GM12878 (cell line): ENCODE measurements around the gene LGALS9. TPM values are rescaled to one million over a fixed set of nuclear protein-coding genes. Genes with fewer than 3 reads are reported as not detected.

Experiments
- ATAC-seq: fragments of 200-7000 bp; cut with Tn5 transposase; 3 replicates; pipeline ENCODE4 v1.9.1; 2020; ENCODE audit warnings: mild to moderate bottlenecking, moderate library complexity
- BruUV-seq: library from RNA; stranded (reverse); fragments of 400-500 nt; replicated peaks from 2 replicates; lab custom pipeline; 2021; lab: Mats Ljungman, UMichigan
- CTCF ChIA-PET: fragments of 300-600 bp; sonication (Branson Sonifier 250); formaldehyde crosslinking; extraction: SDS; loops from one replicate; lab custom pipeline; 2021; ENCODE audit warnings: inconsistent platforms; lab: Yijun Ruan, JAX
- POLR2A ChIA-PET: fragments of 350-600 bp; formaldehyde crosslinking; extraction: SDS; loops from one replicate; lab custom pipeline; 2021; ENCODE audit warnings: inconsistent platforms; lab: Charles Lee
- RAD21 ChIA-PET: fragments of 300-600 bp; sonication (Branson Sonifier 250); formaldehyde crosslinking; loops from one replicate; lab custom pipeline; 2023; ENCODE audit warnings: antibody characterized with exemption; ENCODE audit not compliant: unreplicated experiment; lab: Charles Lee
- SMC1A ChIA-PET: fragments of 300-600 bp; sonication (Branson Sonifier 250); formaldehyde crosslinking; loops from one replicate; lab custom pipeline; 2023; ENCODE audit not compliant: unreplicated experiment, uncharacterized antibody; lab: Charles Lee
- DNase-seq: peaks from one replicate; pipeline ENCODE4 v3.0.0-alpha.2; 2011; ENCODE audit warnings: low read depth, low spot score
- FAIRE-seq: peaks from 3 replicates; lab custom pipeline; 2011; peaks lifted over from hg19 to GRCh38; lab: Jason Lieb, UNC
- H2AFZ ChIP-seq: 2 replicates; pipeline ENCODE4 v1.6.0; 2011; ENCODE audit warnings: low read depth, low read length, control low read depth; ENCODE audit not compliant: control insufficient read depth
- H3K27ac ChIP-seq: 2 replicates; pipeline ENCODE4 v1.5.1; 2011; ENCODE audit warnings: control low read depth; ENCODE audit not compliant: control insufficient read depth, insufficient read depth
- H3K27me3 ChIP-seq, 2 experiments: replicated peaks in 1 of 2; 2 replicates each; pipeline versions ENCODE4 v1.6.0 to v1.6.1; 2011; ENCODE audit warnings: low read length in 1 of 2; ENCODE audit not compliant: control insufficient read depth in 2 of 2, insufficient read depth in 2 of 2
- H3K36me3 ChIP-seq, 2 experiments: 2 replicates each; pipeline ENCODE4 v1.5.1; 2011; ENCODE audit warnings: low read length in 1 of 2; ENCODE audit not compliant: control insufficient read depth in 2 of 2, insufficient read depth in 2 of 2
- H3K4me1 ChIP-seq: 2 replicates; pipeline ENCODE4 v1.6.1; 2011; ENCODE audit warnings: mild to moderate bottlenecking, low read length, moderate library complexity, mixed read lengths; ENCODE audit not compliant: control insufficient read depth, insufficient read depth
- H3K4me2 ChIP-seq: 2 replicates; pipeline ENCODE4 v1.6.0; 2011; ENCODE audit warnings: control low read depth; ENCODE audit not compliant: control insufficient read depth, insufficient read depth
- H3K4me3 ChIP-seq: fragments of 200-600 bp; sonication (generic); 2 replicates; pipeline ENCODE4 v1.5.1; 2016
- H3K79me2 ChIP-seq: 2 replicates; pipeline ENCODE4 v1.6.0; 2011; ENCODE audit warnings: low read length; ENCODE audit not compliant: control insufficient read depth, insufficient read depth
- H3K9ac ChIP-seq: 2 replicates; pipeline ENCODE4 v1.8.0; 2011; ENCODE audit warnings: low read length, control low read depth, mixed read lengths; ENCODE audit not compliant: control insufficient read depth, insufficient read depth
- H3K9me3 ChIP-seq: replicated peaks from 3 replicates; pipeline ENCODE4 v1.5.1; 2011; ENCODE audit warnings: mild to moderate bottlenecking, low read length; ENCODE audit not compliant: control insufficient read depth, insufficient read depth
- H4K20me1 ChIP-seq: 2 replicates; pipeline ENCODE4 v1.6.0; 2011; ENCODE audit not compliant: control insufficient read depth, insufficient read depth
- BACH1 ChIP-seq: fragments of 450-650 bp; IDR thresholded peaks from 2 replicates; pipeline ENCODE4 v1.6.1; 2017; ENCODE audit warnings: mild to moderate bottlenecking, borderline replicate concordance
- CBX3 ChIP-seq: fragments of 200-600 bp; sonication (generic); IDR thresholded peaks from 2 replicates; pipeline ENCODE4 v1.6.1; 2016; ENCODE audit warnings: low read depth, borderline replicate concordance
- EP300 ChIP-seq, 2 experiments: fragments of 150-350 bp in 1 of 2; IDR thresholded peaks; 2 replicates each; pipeline ENCODE4 v1.6.1; 2011 to 2012; ENCODE audit warnings: low read depth in 2 of 2, low read length in 2 of 2, borderline replicate concordance in 1 of 2, improper control_type of control experiment in 1 of 2, inconsistent platforms in 1 of 2; ENCODE audit not compliant: control insufficient read depth in 1 of 2
- IRF4 ChIP-seq: IDR thresholded peaks from 2 replicates; pipeline ENCODE4 v1.6.1; 2011; ENCODE audit warnings: low read depth, low read length
- NFYA ChIP-seq: IDR thresholded peaks from 2 replicates; pipeline ENCODE4 v1.6.1; 2011; ENCODE audit warnings: low read depth, mild to moderate bottlenecking, low read length, improper control_type of control experiment, borderline replicate concordance
- PML ChIP-seq: IDR thresholded peaks from 2 replicates; pipeline ENCODE4 v1.6.1; 2012; ENCODE audit warnings: low read length, inconsistent platforms
- SIX5 ChIP-seq: IDR thresholded peaks from 2 replicates; pipeline ENCODE4 v1.6.1; 2011; ENCODE audit warnings: mild to moderate bottlenecking, low read depth, low read length, moderate library complexity; ENCODE audit not compliant: severe bottlenecking
- SMAD1 ChIP-seq: fragments of 450-650 bp; IDR thresholded peaks from 2 replicates; pipeline ENCODE4 v1.6.1; 2018; ENCODE audit warnings: mild to moderate bottlenecking, low read depth; ENCODE audit not compliant: partially characterized antibody
- SREBF2 ChIP-seq: IDR thresholded peaks from 2 replicates; pipeline ENCODE4 v1.6.1; 2012; ENCODE audit warnings: mild to moderate bottlenecking, low read length
- ZBTB40 ChIP-seq: fragments of 450-650 bp; IDR thresholded peaks from 2 replicates; pipeline ENCODE4 v1.6.1; 2016; ENCODE audit warnings: mild to moderate bottlenecking, moderate library complexity, borderline replicate concordance
- ZNF24 ChIP-seq: fragments of 450-650 bp; IDR thresholded peaks from 2 replicates; pipeline ENCODE4 v1.6.1; 2017; ENCODE audit warnings: antibody characterized with exemption, mild to moderate bottlenecking
- ZNF384 ChIP-seq: IDR thresholded peaks from 2 replicates; pipeline ENCODE4 v1.6.1; 2012; ENCODE audit warnings: low read depth, mild to moderate bottlenecking, low read length, improper control_type of control experiment, borderline replicate concordance
- WGBS: methylation state at CpG from one replicate; pipeline ENCODE4 v1.1.6; 2016; ENCODE audit warnings: low lambda C conversion rate; ENCODE audit not compliant: insufficient replicate concordance, insufficient coverage; ENCODE audit errors: missing lambda C conversion rate; 5-methylcytosine and 5-hydroxymethylcytosine counted together
- in situ Hi-C: fragments of 300-500 bp; cut with MboI; formaldehyde crosslinking; loops from 9 replicates; pipeline ENCODE4 v1.14.3; 2018; ENCODE audit warnings: mixed read lengths
- intact Hi-C: fragments of 100-400 bp; cut with micrococcal nuclease; formaldehyde crosslinking; loops from one replicate; pipeline ENCODE4 v1.14.2; 2022; ENCODE audit not compliant: unreplicated experiment
- polyA plus RNA-seq, 11 experiments: library from polyadenylated mRNA; depleted of rRNA in 4 of 11; unstranded in 6 of 11; stranded (reverse) in 5 of 11; fragments of >200 nt; fragmentation: Nextera tagmentation in 4 of 11; fragmentation: Illumina TruSeq in 1 of 11; extraction: Ambion mirVana in 4 of 11; extraction: Trizol in 1 of 11; gene quantifications; 1 replicate in 1 of 11; 2 replicates in 10 of 11; pipeline versions ENCODE4 v1.2.1 to v1.2.3, GENCODE V29; 2011 to 2016; ENCODE audit warnings: inconsistent platforms in 2 of 11, missing spikeins in 2 of 11, low read depth in 1 of 11
- total RNA-seq, 4 experiments: library from RNA; depleted of rRNA in 3 of 4; stranded (reverse); fragments of >200 nt in 3 of 4; fragmentation: Illumina TruSeq in 1 of 4; extraction: Trizol in 1 of 4; gene quantifications; 2 replicates each; pipeline versions ENCODE4 v1.2.1 to v1.2.3, GENCODE V29; 2013 to 2021
- TF ChIP-seq, protein P1 (sequence below), 3 experiments: IDR thresholded peaks in 2 of 3; conservative IDR thresholded peaks in 1 of 3; 2 replicates each; pipeline ENCODE4 v1.5.1; 2011; ENCODE audit warnings: low read depth in 3 of 3, low read length in 3 of 3, mild to moderate bottlenecking in 3 of 3, control low read depth in 2 of 3, moderate library complexity in 2 of 3, inconsistent platforms in 1 of 3, mixed read lengths in 1 of 3; ENCODE audit not compliant: control insufficient read depth in 2 of 3, insufficient read depth in 1 of 3; ENCODE audit errors: extremely low read depth in 1 of 3
- TF ChIP-seq, protein P2 (sequence below): fragments of 150-350 bp; IDR thresholded peaks from 2 replicates; pipeline ENCODE4 v1.6.1; 2014; ENCODE audit warnings: mild to moderate bottlenecking, low read depth, low read length
- TF ChIP-seq, protein P3 (sequence below): IDR thresholded peaks from 2 replicates; pipeline ENCODE4 v1.6.1; 2011; ENCODE audit warnings: low read depth, mild to moderate bottlenecking, low read length, moderate library complexity, borderline replicate concordance; ENCODE audit errors: extremely low read depth

Gene LGALS9
- total and polyA plus RNA-seq, 10 of the 15 experiments (the other 5 are each of a cell fraction or from before 2014, with no cell fraction given): 22.5 to 294 (median 155) TPM

GRCh38 chr17:27600471-27600870 lies 30.5 kb upstream of the LGALS9 start:
- Histone ChIP-seq H2AFZ (no peak overlapping the region), H3K36me3 (peaks cover 7 to 30% of the 10 kb centered on the region in 2 experiments; a peak in 3 of 4 replicates), H3K4me2 (no peak overlapping the region), H3K4me3 (no peak overlapping the region), H4K20me1 (no peaks in the 10 kb centered on the region), H3K9ac (no peak overlapping the region), H3K9me3 (no peaks in the 10 kb centered on the region), H3K27ac (no peak overlapping the region), H3K27me3 (no peaks in the 10 kb centered on the region), H3K79me2 (no peaks in the 10 kb centered on the region), H3K4me1 (peaks cover 5% of the 10 kb centered on the region; the same call in 1 of the 2 replicates)
- no peak for DNase-seq
- BruUV-seq: no TSS peak
- FAIRE-seq: no peak
- RAD21 ChIA-PET: interaction anchor here (0.5 to 5.0 kb wide), 41 partner anchors 12 to 398 kb away, joined by 3 to 54 read pairs (median 5); partner anchors contain the start of genes KSR1 and LGALS9
- POLR2A ChIA-PET: interaction anchor here (1.4 to 1.6 kb wide), 2 partner anchors 63 to 142 kb away, joined by 4 read pairs; no protein-coding TSS in a partner anchor
- in situ Hi-C loops: loop anchor here (10.0 kb wide), 2 partner anchors 54 to 56 kb away; no protein-coding TSS in a partner anchor
- SMC1A ChIA-PET: interaction anchor here (0.5 to 4.7 kb wide), 32 partner anchors 8 to 366 kb away, joined by 3 to 76 read pairs (median 6); partner anchors contain the start of gene KSR1
- intact Hi-C loops: loop anchor here (1.0 to 5.0 kb wide), 3 partner anchors 144 to 364 kb away; partner anchors contain the start of gene KSR1
- no peak for ATAC-seq
- CTCF ChIA-PET: interaction anchor here (0.8 to 9.1 kb wide), 48 partner anchors 8 to 404 kb away, joined by 3 to 134 read pairs (median 10); partner anchors contain the start of gene KSR1
- TF ChIP-seq SMAD1: no peak
- no peak for TF ChIP-seq NFYA
- no peak for TF ChIP-seq ZBTB40
- no peak for TF ChIP-seq EP300 (IDR thresholded peaks at IDR 0.05; ENCODE audit: borderline replicate concordance in 1 of 2, control insufficient read depth in 1 of 2, low read depth in 2 of 2, low read length in 2 of 2)
- TF ChIP-seq SIX5: no peak
- TF ChIP-seq, protein P1, sequence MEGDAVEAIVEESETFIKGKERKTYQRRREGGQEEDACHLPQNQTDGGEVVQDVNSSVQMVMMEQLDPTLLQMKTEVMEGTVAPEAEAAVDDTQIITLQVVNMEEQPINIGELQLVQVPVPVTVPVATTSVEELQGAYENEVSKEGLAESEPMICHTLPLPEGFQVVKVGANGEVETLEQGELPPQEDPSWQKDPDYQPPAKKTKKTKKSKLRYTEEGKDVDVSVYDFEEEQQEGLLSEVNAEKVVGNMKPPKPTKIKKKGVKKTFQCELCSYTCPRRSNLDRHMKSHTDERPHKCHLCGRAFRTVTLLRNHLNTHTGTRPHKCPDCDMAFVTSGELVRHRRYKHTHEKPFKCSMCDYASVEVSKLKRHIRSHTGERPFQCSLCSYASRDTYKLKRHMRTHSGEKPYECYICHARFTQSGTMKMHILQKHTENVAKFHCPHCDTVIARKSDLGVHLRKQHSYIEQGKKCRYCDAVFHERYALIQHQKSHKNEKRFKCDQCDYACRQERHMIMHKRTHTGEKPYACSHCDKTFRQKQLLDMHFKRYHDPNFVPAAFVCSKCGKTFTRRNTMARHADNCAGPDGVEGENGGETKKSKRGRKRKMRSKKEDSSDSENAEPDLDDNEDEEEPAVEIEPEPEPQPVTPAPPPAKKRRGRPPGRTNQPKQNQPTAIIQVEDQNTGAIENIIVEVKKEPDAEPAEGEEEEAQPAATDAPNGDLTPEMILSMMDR (IDR thresholded peaks at IDR 0.05 in 2 of 3, conservative IDR thresholded peaks at IDR 0.05 in 1 of 3; ENCODE audit: control insufficient read depth in 2 of 3, extremely low read depth in 1 of 3, insufficient read depth in 1 of 3, low read depth in 3 of 3, low read length in 3 of 3): no peak
- no peak for TF ChIP-seq ZNF24
- no peak for TF ChIP-seq BACH1
- TF ChIP-seq SREBF2: no peak
- TF ChIP-seq PML: no peak
- TF ChIP-seq CBX3: no peak
- TF ChIP-seq, protein P2, sequence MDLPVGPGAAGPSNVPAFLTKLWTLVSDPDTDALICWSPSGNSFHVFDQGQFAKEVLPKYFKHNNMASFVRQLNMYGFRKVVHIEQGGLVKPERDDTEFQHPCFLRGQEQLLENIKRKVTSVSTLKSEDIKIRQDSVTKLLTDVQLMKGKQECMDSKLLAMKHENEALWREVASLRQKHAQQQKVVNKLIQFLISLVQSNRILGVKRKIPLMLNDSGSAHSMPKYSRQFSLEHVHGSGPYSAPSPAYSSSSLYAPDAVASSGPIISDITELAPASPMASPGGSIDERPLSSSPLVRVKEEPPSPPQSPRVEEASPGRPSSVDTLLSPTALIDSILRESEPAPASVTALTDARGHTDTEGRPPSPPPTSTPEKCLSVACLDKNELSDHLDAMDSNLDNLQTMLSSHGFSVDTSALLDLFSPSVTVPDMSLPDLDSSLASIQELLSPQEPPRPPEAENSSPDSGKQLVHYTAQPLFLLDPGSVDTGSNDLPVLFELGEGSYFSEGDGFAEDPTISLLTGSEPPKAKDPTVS: no peak
- no peak for TF ChIP-seq ZNF384
- TF ChIP-seq, protein P3, sequence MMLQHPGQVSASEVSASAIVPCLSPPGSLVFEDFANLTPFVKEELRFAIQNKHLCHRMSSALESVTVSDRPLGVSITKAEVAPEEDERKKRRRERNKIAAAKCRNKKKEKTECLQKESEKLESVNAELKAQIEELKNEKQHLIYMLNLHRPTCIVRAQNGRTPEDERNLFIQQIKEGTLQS: no peak
- no peak for TF ChIP-seq IRF4
- 88% methylated on average over 8 of the region's 8 CpGs for WGBS
